Suppressor macrophage treated with lipopolysaccharide for 1 hour (primary cell): ENCODE measurements around the gene PPP2R2C.
A peak's percentile ranks its signal among the peaks of the same experiment; 100 is the strongest.

Experiments
- DNase-seq, 3 donors: peaks; one replicate each; pipeline ENCODE4 v3.0.0-alpha.2; 2020 to 2022

PPP2R2C gene

GRCh38 chr4:6493658-6494304 is 21.4 kb upstream of the PPP2R2C start:
- DNase-seq: no peak

GRCh38 chr4:6492861-6493657 is 20.6 kb upstream of the PPP2R2C start:
- no peak for DNase-seq

DNA sequence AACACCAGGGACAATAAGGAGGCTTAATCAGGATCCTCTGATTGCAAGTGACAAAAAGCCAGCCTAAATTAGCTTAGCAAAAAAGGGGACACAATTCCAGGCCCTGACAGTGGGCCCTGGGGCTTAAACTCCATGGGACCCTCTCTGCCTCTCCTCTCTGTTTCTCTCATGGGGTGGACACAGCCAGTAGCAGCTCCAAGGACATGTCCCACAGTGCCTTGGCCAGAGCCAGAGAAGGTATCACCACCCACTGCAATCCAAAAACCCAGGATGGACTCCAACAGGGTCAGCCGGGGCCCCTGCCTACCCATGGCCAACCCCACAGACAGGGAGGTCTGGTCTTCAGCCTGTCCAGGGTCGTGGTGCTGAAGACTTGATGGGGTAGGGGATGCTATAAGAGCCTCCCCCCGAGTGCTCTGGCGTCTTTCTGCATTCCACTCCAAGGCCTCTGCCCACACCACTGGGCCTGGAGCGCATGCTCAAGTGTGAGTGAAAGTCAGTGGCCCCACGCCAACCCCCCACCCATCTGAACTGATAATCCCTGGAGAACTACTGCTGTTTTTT is 19.7 kb upstream of the PPP2R2C start:
- no peak for DNase-seq

DNA sequence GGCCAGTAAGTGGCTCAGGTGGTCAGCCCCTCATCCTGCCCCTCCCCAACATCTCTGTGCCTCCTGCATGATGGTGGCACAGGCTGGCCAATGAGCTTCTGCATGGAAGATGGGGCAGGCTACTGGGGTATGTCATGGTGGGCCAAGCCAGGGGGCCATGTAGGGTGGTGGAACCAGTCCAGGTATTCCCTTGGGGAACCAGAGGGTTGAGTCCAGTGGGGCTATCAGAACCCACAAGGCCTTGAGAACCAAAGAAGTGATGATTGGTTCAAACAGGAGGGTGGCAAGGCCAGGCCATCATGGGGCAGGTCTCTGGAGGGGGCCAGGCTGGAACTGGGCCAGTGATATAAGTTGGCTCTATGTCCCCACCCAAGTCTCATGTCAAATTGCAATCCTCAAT is 18.8 kb upstream of the PPP2R2C start:
- DNase-seq: no peak

- DNase-seq: no peak
These were observed 17.5 kb upstream of the PPP2R2C start for GRCh38 chr4:6489927-6490326.

- DNase-seq: no peak
These were observed 15.1 kb upstream of the PPP2R2C start for GRCh38 chr4:6487466-6487865.

DNA sequence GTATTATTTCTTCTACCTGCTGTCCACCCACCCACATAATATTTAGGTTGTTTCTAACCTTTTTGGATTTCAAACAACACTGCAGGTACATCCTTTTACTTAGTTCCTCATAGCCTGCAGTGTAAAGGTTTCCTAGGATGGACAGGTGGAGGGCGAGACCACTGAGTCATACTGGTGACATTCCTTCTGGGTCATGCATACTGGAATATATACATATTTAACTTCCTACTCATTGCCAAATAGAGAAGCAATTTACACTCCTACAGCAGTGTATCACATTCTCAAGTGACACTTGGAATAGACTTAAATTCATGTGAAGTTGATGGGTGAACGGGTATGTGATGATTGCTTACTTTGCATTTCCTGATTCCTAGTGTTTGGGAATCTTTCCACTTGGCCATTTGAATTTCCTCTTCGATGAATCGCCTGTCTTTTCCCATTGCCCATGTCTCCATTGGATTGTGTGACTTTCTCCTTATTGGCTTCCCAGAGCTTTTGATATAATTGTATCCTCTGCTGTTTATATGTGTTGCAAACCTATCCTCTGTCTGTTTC is 8.2 kb upstream of the PPP2R2C start:
- no peak for DNase-seq

DNA sequence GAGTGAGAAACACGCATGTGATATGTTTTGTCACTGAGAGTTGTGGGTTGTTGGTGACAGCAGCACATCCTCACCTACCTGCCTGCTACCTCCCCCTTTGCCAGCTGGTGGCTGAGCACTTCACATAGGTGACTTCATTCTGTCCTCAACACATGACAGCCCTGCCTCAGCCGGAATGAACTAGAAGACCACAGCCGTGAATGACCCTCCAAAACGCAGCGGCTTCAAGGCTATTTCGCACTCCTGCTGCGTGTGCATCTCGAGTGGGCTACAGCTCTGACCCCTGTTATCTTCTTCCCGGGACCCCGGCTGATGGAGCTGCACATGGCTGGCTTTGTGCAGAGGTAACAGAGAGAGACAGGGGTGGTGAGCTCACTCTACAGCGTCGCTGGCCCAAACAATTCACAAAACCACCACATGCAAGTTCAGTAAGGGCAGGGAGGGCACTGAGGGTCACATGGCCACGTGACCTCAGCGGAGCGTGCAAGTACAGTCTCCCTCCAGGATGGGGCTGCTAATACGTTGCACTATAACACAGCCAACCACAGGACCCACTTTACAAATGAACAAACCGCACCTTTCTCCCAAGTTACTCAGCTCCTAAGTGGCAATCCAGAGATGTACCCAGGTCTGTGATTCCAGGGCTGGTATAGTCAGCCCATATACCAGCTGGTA is 6.3 kb upstream of the PPP2R2C start:
- no peak for DNase-seq

- DNase-seq: no peak
These were observed 4.5 kb upstream of the PPP2R2C start for GRCh38 chr4:6476893-6477292.

GRCh38 chr4:6475492-6476020 is 3.1 kb upstream of the PPP2R2C start:
- no peak for DNase-seq

GRCh38 chr4:6474705-6475457 is 2.5 kb upstream of the PPP2R2C start:
- no peak for DNase-seq

DNA sequence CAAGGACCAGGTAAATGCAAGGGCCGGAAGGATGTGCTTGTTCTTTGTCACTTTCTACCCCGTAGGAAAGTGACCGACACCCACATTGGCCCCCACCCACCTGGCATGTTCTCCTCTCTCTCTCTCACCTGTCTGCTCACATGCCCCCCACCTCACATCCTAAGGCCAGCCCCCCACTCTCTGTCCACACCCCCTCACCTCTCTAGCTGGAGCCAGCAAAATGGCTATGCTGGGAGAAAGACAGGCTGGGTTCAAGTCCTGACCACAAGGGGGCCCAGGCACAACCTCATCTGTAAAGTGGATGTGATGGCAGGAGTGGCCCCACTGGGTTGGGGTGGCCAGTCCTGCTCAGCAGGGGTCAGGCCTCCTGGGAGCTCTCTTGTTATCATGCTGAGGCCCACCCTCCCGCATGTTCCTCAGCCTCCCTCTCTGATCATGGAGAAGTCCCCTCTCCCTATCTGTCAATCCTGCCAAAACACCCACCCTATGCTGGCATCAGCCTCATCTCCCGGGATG is 1.7 kb upstream of the PPP2R2C start:
- DNase-seq: peak in 2 of 3 donors; percentile 5 to 23

DNA sequence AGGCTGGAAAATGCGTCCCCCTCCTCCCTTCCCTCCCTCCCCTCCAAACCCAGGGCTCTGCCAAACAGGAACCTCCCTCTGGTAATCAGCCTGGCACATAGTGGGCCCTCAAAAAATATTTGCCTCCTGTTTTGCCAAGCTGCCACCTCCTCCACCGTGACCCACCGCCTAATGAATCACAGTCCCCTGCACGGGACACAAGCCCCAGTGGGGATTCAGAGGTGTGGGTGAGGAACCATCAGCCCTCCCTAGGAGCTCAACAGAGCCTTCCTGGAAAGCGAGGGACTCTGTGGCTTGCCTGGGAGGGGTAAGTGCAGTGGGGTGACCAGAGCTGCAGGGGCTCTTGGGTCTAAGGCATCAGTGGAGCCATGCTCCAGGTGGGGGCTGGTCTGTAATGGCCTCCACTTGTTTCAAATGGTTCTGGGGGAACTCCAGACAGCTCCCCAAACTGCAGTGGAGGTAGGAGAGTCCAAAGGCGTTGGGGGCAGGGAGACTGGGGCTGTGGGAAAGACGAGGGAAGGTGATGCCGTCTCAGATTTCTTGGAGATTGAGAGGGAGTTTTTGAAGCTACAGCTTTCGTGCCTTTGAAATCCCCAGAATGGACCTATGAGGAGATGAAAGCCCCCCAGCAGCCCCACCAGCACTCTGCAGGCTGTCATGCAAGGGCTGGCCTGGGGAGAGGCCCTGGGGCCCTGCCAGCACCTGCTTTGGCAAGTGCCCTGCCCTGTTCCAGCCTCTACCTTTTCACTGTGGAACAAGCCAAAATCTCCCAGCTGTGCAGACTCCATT is 1.0 kb upstream of the PPP2R2C start:
- no peak for DNase-seq

DNA sequence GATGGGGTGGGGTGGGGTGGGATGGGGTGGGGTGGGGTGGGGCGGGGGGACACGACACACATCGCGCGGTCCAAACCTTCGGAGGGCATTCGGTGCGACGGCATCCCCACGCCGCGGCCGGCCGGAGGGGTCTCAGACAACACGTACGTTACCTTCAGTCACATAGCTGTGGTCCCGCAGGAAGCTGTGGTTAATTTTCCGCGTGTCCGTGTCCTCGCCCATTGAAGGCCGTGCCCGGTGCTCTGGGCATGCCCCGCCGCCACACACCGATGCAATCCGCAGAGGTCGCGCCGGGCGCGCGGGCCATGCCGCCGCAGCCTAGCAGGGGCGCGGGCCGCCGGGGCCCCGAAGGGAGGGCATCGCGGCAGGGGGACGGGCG is 417 bp downstream of the PPP2R2C start:
- DNase-seq: no peak

DNA sequence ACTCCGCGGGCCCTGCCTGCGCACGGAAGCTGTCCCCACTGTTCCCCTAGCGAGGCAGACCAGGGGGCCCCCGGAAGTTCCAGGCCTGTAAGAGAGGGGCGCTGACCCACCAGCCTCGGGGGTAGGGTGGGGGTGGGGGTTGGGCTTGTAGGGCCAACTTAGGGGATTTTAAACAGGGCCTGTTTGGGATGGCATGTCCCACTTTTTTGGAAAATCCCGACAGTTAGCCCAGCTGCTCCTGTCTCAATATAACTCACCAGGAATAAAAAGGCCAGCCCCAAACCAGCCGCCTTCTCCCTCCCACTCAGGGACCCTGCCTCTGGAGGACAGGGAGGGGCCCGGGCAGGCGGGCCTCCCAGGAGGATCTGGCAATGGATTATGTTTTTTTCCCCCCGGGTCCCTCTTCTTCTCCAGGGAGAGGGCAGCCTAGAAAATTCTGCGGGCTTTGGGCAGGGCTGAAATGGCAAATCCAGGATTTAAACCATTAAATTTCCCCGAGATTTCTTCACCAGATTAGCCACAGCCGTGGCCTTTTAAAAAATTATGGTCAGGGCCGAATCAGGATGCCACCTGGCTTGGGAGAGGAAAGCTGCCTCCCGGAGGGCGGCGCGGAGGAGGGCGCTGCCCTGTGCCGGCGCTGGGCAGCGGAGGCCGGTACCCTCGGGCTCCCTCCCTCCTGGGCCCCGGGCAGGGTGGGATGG is 957 bp downstream of the PPP2R2C start:
- DNase-seq: no peak

GRCh38 chr4:6470502-6471306 is 1.7 kb downstream of the PPP2R2C start:
- peak in 2 of 3 donors; percentile 1 to 16 for DNase-seq

DNA sequence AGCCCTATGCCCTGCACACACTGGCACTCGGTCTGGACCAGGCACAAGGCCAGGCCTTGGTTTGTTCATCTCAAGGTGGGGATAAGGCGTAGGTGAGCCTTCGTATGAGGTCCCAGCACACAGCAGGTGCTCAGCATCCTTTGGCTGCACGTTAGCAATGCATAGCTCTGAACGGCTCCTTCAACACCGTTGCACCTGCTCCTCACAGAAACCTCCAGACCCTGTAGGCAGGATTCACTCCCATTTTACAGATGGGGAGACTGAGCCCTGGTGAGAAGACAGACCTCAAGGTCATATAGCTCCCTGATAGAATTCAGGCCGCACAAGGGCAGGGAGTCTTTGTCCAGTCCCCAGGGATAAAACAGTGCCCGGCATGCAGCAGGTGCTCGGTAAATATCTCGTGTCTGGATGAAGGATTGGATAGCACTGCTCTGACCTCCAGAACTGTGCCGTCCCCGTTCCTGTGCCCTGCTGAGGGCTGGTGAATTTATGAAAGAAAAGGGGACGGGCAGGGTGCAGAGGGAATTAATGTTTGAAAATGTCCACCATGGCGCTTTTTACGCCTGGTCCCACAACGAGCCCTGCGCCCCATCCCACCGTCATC is 2.4 kb downstream of the PPP2R2C start:
- no peak for DNase-seq

- no peak for DNase-seq
These were observed 3.3 kb downstream of the PPP2R2C start for GRCh38 chr4:6469144-6469543.

DNA sequence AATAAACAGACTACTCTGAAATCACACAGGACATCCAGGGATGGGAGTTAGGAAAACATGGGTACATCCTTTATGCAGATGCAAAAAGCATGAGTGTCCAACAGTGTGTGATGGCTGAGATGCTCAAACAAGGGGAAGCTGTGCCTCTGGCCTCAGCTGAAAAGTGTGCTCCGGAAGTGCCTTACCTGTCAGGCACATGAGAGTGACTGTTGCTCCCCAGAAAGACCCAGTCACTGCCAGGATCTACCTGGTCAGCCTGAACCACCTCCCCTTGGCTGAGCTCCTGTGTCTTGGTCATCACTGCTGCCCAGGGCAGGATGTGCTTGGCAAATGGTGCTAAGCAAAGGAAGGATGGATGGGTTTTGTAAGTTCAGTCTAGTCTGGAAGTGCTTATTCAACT is 4.0 kb downstream of the PPP2R2C start:
- no peak for DNase-seq
